ENCODE data around the gene E2F6.

DNA sequence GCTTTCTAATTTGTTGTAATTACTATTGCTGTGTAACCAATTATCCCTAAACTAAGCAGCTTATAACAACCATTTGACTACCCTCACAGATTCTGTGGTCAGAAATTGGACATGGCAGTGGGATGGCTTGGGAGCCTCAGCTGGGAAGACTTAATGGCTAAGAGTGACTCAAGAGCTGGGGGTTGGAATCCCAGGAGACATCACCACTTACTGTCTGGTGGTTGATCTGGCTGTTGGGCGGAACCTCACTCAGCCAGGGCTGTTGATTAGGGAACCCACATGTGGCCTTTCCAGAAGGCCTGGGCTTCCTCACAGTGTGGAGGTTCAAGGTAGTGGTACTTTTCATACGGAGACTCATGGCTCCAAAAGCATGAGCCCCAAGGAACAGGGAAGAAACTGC lies 49.8 kb downstream of the E2F6 start:
- TF ChIP-seq, protein P1, sequence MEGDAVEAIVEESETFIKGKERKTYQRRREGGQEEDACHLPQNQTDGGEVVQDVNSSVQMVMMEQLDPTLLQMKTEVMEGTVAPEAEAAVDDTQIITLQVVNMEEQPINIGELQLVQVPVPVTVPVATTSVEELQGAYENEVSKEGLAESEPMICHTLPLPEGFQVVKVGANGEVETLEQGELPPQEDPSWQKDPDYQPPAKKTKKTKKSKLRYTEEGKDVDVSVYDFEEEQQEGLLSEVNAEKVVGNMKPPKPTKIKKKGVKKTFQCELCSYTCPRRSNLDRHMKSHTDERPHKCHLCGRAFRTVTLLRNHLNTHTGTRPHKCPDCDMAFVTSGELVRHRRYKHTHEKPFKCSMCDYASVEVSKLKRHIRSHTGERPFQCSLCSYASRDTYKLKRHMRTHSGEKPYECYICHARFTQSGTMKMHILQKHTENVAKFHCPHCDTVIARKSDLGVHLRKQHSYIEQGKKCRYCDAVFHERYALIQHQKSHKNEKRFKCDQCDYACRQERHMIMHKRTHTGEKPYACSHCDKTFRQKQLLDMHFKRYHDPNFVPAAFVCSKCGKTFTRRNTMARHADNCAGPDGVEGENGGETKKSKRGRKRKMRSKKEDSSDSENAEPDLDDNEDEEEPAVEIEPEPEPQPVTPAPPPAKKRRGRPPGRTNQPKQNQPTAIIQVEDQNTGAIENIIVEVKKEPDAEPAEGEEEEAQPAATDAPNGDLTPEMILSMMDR (IDR thresholded peaks at IDR 0.05; ENCODE audit: low read depth, low read length, missing input control) = no peak
- TF ChIP-seq RAD21 (IDR thresholded peaks at IDR 0.05) (no peak), FOXA1 (IDR thresholded peaks at IDR 0.05) (no peak), SP1 (IDR thresholded peaks at IDR 0.05) (no peak), TAF1 (conservative IDR thresholded peaks at IDR 0.05) (no peak)
- TF ChIP-seq, protein P2, sequence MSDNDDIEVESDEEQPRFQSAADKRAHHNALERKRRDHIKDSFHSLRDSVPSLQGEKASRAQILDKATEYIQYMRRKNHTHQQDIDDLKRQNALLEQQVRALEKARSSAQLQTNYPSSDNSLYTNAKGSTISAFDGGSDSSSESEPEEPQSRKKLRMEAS (IDR thresholded peaks at IDR 0.05) = no peak
